Ishikawa (cell line): ENCODE results near the gene ZNRF4.

Experiments used
- CEBPB ChIP-seq: IDR thresholded peaks from 2 replicates; pipeline ENCODE4 v1.6.1; 2012
- CREB1 ChIP-seq: IDR thresholded peaks from 2 replicates; pipeline ENCODE4 v1.6.1; 2012; ENCODE audit warnings: low read depth
- EGR1 ChIP-seq: IDR thresholded peaks from 2 replicates; pipeline ENCODE4 v1.6.1; 2012
- EP300 ChIP-seq: IDR thresholded peaks from 2 replicates; pipeline ENCODE4 v1.6.1; 2012; ENCODE audit warnings: borderline replicate concordance
- FOXM1 ChIP-seq: IDR thresholded peaks from 2 replicates; pipeline ENCODE4 v1.6.1; 2012; ENCODE audit warnings: low read depth, borderline replicate concordance
- NFIC ChIP-seq: IDR thresholded peaks from 2 replicates; pipeline ENCODE4 v1.6.1; 2012
- RAD21 ChIP-seq: IDR thresholded peaks from 2 replicates; pipeline ENCODE4 v1.6.1; 2012; ENCODE audit warnings: low read depth
- TAF1 ChIP-seq: IDR thresholded peaks from 2 replicates; pipeline ENCODE4 v1.6.1; 2012; ENCODE audit warnings: low read depth, mild to moderate bottlenecking
- TCF12 ChIP-seq: IDR thresholded peaks from 2 replicates; pipeline ENCODE4 v1.6.1; 2012; ENCODE audit warnings: low read depth
- TEAD4 ChIP-seq: IDR thresholded peaks from 2 replicates; pipeline ENCODE4 v1.6.1; 2012
- YY1 ChIP-seq: IDR thresholded peaks from 2 replicates; pipeline ENCODE4 v1.6.1; 2012; ENCODE audit warnings: low read depth
- ZBTB7A ChIP-seq: IDR thresholded peaks from 2 replicates; pipeline ENCODE4 v1.6.1; 2012; ENCODE audit warnings: low read depth
- TF ChIP-seq, protein P1 (sequence below): IDR thresholded peaks from 2 replicates; pipeline ENCODE4 v1.6.1; 2012; ENCODE audit warnings: low read depth, mild to moderate bottlenecking
- TF ChIP-seq, protein P2 (sequence below): IDR thresholded peaks from 2 replicates; pipeline ENCODE4 v1.6.1; 2012
- TF ChIP-seq, protein P3 (sequence below): IDR thresholded peaks from 2 replicates; pipeline ENCODE4 v1.6.1; 2012

Gene ZNRF4

DNA sequence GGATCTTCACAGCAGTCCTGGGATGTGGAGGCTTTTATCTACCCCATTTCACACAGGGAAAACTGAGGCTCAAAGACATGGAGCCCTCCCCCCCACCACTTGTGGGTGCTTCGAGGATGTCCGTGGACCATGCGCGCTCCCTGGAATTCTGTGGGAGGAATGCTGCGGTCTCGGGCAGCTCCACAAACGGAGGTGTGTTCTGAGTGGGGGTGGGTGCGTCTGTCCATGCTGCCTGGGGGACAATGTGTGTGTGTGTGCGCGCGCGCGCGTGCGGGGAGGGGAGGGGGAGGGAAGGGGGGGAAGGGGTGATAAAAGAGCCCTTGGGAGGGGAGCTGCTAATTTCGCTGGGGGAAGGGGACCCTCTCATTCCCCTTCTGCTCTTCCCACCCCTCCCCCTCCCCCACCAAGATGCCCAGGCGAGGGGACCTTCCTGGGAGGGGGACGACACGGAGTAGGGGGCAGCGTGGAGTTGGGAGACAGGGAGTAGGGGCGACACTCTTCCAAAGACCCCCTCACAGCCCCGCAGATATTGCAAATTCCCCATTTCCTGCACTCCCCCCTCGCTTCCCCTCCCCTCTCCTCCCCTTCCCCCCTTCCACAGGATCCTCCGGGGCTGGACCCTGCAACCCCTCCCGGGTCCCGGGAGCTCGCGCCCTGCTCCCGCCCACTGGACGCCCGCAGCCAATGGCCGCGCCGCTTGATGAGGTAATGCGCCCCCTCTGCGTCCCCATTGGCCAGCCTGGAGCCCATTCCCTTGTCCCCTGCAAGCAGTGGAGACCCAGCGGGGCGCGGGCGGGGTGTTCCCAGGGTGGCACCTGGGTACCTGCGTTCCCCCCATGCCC, 18.9 kb upstream of the ZNRF4 start:
- no peak for TF ChIP-seq FOXM1
- peak; percentile 61; the same call in 1 of the 2 replicates for TF ChIP-seq ZBTB7A
- no peak for TF ChIP-seq TEAD4

DNA sequence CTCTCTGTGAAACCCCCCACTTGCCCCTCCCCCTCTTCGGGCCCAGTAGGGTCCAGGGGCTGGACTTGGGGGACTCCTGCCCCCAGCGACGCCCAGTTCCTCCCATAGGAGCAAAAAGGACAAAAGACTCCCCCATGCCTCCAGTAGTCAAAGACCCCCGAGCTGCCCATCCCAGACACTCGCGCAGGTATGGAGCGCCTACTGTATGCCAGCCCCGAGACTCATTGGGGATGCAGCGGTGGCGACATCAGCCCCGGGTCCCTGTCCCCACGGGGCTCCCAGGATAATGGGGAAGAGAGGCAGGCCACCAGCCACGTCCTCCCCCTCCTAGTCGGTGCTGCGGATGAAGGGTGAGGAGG, 18.3 kb upstream of the ZNRF4 start:
- TF ChIP-seq YY1 (no peak), NFIC (no peak), TAF1 (no peak), EP300 (no peak), FOXM1 (no peak), TCF12 (no peak), EGR1 (no peak), ZBTB7A (no peak), TEAD4 (no peak), CREB1 (no peak), RAD21 (no peak)
- TF ChIP-seq, protein P1, sequence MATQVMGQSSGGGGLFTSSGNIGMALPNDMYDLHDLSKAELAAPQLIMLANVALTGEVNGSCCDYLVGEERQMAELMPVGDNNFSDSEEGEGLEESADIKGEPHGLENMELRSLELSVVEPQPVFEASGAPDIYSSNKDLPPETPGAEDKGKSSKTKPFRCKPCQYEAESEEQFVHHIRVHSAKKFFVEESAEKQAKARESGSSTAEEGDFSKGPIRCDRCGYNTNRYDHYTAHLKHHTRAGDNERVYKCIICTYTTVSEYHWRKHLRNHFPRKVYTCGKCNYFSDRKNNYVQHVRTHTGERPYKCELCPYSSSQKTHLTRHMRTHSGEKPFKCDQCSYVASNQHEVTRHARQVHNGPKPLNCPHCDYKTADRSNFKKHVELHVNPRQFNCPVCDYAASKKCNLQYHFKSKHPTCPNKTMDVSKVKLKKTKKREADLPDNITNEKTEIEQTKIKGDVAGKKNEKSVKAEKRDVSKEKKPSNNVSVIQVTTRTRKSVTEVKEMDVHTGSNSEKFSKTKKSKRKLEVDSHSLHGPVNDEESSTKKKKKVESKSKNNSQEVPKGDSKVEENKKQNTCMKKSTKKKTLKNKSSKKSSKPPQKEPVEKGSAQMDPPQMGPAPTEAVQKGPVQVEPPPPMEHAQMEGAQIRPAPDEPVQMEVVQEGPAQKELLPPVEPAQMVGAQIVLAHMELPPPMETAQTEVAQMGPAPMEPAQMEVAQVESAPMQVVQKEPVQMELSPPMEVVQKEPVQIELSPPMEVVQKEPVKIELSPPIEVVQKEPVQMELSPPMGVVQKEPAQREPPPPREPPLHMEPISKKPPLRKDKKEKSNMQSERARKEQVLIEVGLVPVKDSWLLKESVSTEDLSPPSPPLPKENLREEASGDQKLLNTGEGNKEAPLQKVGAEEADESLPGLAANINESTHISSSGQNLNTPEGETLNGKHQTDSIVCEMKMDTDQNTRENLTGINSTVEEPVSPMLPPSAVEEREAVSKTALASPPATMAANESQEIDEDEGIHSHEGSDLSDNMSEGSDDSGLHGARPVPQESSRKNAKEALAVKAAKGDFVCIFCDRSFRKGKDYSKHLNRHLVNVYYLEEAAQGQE = no peak
- TF ChIP-seq, protein P2, sequence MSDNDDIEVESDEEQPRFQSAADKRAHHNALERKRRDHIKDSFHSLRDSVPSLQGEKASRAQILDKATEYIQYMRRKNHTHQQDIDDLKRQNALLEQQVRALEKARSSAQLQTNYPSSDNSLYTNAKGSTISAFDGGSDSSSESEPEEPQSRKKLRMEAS = no peak

DNA sequence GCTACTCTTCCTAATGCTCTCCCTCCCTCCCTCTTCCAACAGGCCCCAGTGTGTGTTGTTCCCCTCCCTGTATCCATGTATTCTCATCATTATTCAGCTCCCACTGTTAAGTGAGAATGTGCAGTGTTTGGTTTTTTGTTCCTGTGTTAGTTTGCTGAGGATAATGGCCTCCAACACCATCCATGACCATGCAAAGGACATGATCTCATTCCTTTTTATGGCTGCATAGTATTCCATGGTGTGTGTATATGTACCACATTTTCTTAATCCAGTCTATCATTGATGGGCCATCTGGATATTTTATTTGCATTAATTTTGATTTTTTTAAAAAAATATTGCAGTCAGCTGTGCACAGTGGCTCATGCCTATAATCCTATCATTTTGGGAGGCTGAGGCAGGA, 15.8 kb upstream of the ZNRF4 start:
- TF ChIP-seq CREB1 (no peak), NFIC (no peak), TCF12 (no peak), RAD21 (no peak), TEAD4 (no peak)

DNA sequence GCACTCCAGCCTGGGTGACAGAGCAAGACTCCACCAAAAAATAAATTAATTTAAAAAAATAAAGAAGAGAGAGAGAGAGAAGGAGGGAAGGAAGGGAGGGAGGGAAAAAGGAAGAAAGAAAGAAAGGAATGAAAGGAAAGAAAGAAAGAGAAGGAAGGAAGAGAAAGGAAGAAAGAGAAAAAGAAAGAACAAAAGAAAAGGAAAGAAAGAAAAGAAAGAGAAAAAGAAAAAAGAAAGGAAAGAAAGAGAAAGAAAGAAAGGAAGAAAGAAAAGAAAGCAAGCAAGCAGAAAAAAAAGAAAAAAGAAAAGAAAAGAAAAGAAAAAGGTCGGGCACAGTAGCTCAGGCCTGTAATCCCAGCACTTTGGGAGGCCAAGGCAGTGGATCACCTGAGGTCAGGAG, 14.9 kb upstream of the ZNRF4 start:
- TF ChIP-seq CREB1 (no peak), CEBPB (no peak), EP300 (no peak)
- TF ChIP-seq, protein P2 = no peak

DNA sequence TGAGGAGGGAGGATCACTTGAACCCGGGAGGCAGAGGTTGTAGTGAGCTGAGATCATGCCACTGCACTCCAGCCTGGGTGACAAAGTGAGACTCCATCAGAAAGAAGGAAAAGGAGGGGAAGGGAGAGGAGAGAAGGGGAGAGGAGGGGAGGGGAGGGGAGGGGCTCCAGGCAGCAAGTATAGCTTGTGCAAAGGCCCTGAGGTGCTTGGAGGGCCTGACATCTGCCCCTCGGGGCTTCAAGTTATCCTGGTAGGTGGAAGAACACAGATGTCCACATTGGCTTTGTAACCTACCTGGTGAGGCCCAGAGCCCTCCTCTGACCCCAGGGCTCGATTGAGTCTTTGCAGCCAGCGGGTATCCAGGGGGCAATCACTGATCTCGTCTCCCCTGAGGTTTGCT, 11.5 kb upstream of the ZNRF4 start:
- TF ChIP-seq, protein P2 = no peak
- TF ChIP-seq YY1 (no peak), NFIC (no peak), CREB1 (no peak), RAD21 (no peak)

DNA sequence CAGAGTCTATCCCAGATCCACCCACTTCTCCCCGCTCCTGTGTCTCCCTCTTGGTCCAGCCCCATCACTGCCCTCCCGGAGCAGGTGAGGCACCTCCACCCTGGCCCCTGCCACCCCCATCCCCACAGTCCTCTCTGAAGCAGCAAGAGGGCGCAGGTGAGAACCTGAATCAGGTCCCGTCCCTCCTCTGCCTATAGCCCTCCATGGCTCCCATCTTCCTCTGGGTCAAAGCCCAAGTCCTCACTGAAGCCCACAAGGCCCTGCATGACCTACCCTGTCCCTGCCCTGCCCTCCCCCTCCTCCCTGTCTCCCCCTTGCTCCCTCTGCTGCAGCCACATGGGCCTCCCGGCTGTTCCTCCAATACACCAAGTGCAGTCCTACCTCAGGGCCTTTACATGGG, 10.8 kb upstream of the ZNRF4 start:
- TF ChIP-seq, protein P1 = no peak
- TF ChIP-seq, protein P3, sequence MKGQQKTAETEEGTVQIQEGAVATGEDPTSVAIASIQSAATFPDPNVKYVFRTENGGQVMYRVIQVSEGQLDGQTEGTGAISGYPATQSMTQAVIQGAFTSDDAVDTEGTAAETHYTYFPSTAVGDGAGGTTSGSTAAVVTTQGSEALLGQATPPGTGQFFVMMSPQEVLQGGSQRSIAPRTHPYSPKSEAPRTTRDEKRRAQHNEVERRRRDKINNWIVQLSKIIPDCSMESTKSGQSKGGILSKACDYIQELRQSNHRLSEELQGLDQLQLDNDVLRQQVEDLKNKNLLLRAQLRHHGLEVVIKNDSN = no peak
- TF ChIP-seq FOXM1 = no peak
- TF ChIP-seq CREB1 = no peak
- no peak for TF ChIP-seq EP300
- TF ChIP-seq TAF1 = no peak
- TF ChIP-seq TCF12 = no peak
- TF ChIP-seq NFIC = no peak

DNA sequence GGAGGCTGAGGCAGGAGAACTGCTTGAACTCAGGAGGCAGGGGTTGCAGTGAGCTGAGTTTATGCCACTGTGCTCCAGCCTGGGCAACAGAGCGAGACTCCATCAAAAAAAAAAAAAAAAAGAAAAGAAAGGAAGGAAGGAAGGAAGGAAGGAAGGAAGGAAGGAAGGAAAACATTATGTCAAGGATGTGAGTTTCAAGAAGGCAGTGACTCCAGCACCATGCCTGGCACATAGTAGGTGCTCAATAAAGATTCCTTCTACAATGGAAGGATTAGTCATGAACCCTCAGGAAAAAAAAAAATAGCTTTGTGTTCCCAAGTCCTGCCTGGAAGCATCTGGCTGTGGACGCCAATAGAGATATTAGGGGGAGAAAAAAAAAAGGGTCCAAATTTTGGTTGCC, 10.1 kb upstream of the ZNRF4 start:
- TF ChIP-seq FOXM1 (no peak), TEAD4 (no peak), CREB1 (no peak), CEBPB (no peak), RAD21 (no peak)
- TF ChIP-seq, protein P1 = no peak
